ENCODE results near the gene RAPGEF2.

DNA sequence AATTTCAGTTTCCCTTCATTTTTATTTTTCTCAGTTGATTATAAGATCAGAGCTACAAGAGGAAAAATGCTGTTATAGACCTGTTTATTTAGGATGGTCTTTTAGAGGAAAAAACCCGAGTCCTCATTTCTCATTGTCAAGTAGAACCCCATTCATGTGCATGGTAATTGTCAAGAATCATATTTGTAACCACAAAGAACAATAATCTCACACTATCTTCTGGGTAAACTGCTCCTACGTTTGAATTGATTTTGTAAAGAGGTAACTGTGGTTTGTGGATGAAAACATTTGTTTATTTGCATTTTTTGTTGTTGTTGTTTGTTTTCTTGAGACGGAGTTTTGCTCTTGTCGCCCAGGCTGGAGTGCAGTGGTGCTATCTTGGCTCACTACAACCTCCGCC lies 23.8 kb downstream of the RAPGEF2 start:
- TF ChIP-seq, protein P1, sequence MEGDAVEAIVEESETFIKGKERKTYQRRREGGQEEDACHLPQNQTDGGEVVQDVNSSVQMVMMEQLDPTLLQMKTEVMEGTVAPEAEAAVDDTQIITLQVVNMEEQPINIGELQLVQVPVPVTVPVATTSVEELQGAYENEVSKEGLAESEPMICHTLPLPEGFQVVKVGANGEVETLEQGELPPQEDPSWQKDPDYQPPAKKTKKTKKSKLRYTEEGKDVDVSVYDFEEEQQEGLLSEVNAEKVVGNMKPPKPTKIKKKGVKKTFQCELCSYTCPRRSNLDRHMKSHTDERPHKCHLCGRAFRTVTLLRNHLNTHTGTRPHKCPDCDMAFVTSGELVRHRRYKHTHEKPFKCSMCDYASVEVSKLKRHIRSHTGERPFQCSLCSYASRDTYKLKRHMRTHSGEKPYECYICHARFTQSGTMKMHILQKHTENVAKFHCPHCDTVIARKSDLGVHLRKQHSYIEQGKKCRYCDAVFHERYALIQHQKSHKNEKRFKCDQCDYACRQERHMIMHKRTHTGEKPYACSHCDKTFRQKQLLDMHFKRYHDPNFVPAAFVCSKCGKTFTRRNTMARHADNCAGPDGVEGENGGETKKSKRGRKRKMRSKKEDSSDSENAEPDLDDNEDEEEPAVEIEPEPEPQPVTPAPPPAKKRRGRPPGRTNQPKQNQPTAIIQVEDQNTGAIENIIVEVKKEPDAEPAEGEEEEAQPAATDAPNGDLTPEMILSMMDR (IDR thresholded peaks at IDR 0.05) = no peak
- no peak for TF ChIP-seq POLR2A (IDR thresholded peaks at IDR 0.05)
